PC-9 (cell line): ENCODE results near the gene BCCIP. TPM values are rescaled to one million over a fixed set of nuclear protein-coding genes. Genes with fewer than 3 reads are reported as not detected.

Source experiments
- BruUV-seq: library from RNA; stranded (reverse); fragments of 400-500 nt; replicated peaks from 2 replicates; lab custom pipeline; 2021; lab: Mats Ljungman, UMichigan
- CTCF ChIA-PET: fragments of 300-600 bp; sonication (Branson Sonifier 250); formaldehyde crosslinking; loops from one replicate; lab custom pipeline; 2022; ENCODE audit warnings: antibody characterized with exemption; lab: Charles Lee
- POLR2A ChIA-PET: fragments of 300-600 bp; sonication (Branson Sonifier 250); formaldehyde crosslinking; loops from one replicate; lab custom pipeline; 2022; ENCODE audit warnings: antibody characterized with exemption; ENCODE audit not compliant: unreplicated experiment; lab: Charles Lee
- DNase-seq, 2 experiments: peaks; one replicate each; pipeline versions ENCODE4 v3.0.0 to v3.0.0-alpha.2; 2015 to 2022; ENCODE audit warnings: mixed read lengths in 1 of 2
- H2AFZ ChIP-seq: fragments of 200-600 bp; sonication (generic); 2 replicates; pipeline ENCODE4 v1.8.1; 2017; ENCODE audit warnings: antibody characterized with exemption
- H3F3A ChIP-seq: fragments of 200-600 bp; sonication (generic); 2 replicates; pipeline ENCODE4 v1.8.1; 2017; ENCODE audit warnings: antibody characterized with exemption, mild to moderate bottlenecking, low read depth; ENCODE audit not compliant: insufficient read depth
- H3K27ac ChIP-seq: fragments of 200-600 bp; sonication (generic); 2 replicates; pipeline ENCODE4 v1.6.1; 2016; ENCODE audit warnings: mixed run types
- H3K27me3 ChIP-seq: fragments of 200-600 bp; sonication (generic); 2 replicates; pipeline ENCODE4 v1.6.1; 2016; ENCODE audit warnings: low read depth, mixed run types; ENCODE audit not compliant: insufficient read depth
- H3K36me3 ChIP-seq: fragments of 200-600 bp; sonication (generic); 2 replicates; pipeline ENCODE4 v1.6.1; 2016; ENCODE audit warnings: low read depth, mixed run types
- H3K4me1 ChIP-seq: fragments of 200-600 bp; sonication (generic); replicated peaks from 2 replicates; pipeline ENCODE4 v1.6.1; 2016; ENCODE audit warnings: mixed run types; ENCODE audit not compliant: insufficient read depth
- H3K4me2 ChIP-seq: fragments of 200-600 bp; sonication (generic); 2 replicates; pipeline ENCODE4 v1.6.1; 2017; ENCODE audit warnings: mixed run types
- H3K4me3 ChIP-seq: fragments of 200-600 bp; sonication (generic); 2 replicates; pipeline ENCODE4 v1.6.1; 2016; ENCODE audit warnings: mixed run types
- H3K79me2 ChIP-seq: fragments of 200-600 bp; sonication (generic); 2 replicates; pipeline ENCODE4 v1.6.1; 2017; ENCODE audit warnings: low read depth, mixed run types
- H3K9me2 ChIP-seq: fragments of 200-600 bp; sonication (generic); 2 replicates; pipeline ENCODE4 v1.8.1; 2017; ENCODE audit warnings: mild to moderate bottlenecking; ENCODE audit not compliant: insufficient read depth
- H3K9me3 ChIP-seq: fragments of 200-600 bp; sonication (generic); 2 replicates; pipeline ENCODE4 v1.8.1; 2016; ENCODE audit warnings: low read depth; ENCODE audit not compliant: insufficient read depth
- H4K20me1 ChIP-seq: fragments of 200-600 bp; sonication (generic); 2 replicates; pipeline ENCODE4 v1.8.1; 2017; ENCODE audit not compliant: insufficient read depth
- EZH2 ChIP-seq: fragments of 200-600 bp; sonication (generic); IDR thresholded peaks from 2 replicates; pipeline ENCODE4 v1.8.0; 2017; ENCODE audit warnings: antibody characterized with exemption, low read depth
- intact Hi-C: fragments of 100-400 bp; cut with micrococcal nuclease; formaldehyde crosslinking; loops from one replicate; pipeline ENCODE4 v1.10.0; 2022; ENCODE audit not compliant: unreplicated experiment
- total RNA-seq: library from RNA; stranded (reverse); gene quantifications from 2 replicates; pipeline ENCODE4 v1.2.3, GENCODE V29; 2021
- TF ChIP-seq, protein P1 (sequence below): fragments of 200-600 bp; sonication (generic); conservative IDR thresholded peaks from 2 replicates; pipeline ENCODE4 v1.6.1; 2017; ENCODE audit warnings: mixed run types, antibody characterized with exemption, mild to moderate bottlenecking, moderate library complexity

The BCCIP gene
- total RNA-seq, 1 experiment from 2014 or later = 46.0 TPM

DNA sequence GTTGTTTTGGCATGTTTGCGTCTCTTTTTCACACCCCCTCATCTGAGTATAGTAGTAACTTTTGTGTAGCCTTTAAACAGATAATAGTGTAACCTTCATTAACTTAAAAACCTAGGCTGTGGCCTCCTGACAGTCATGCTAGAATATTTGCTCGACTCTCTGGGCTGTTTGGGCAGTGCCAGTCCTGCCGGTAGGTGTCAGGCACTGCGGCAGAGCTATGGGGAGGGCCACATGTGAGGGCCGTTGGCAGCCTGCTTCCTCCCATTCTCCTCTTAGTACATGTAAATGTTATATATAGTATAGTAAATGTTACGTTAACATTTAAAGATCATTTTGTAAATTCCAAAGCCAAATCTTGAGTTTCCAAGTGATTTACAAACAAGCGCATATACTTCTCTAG is 26.1 kb downstream of the BCCIP start:
- ChIA-PET POLR2A (no interaction called here), CTCF (no interaction called here)
- H3K4me1 ChIP-seq = no peaks in the 10 kb centered on the region
- intact Hi-C loops = no loop called here
- TF ChIP-seq EZH2 = no peak
- TF ChIP-seq, protein P1, sequence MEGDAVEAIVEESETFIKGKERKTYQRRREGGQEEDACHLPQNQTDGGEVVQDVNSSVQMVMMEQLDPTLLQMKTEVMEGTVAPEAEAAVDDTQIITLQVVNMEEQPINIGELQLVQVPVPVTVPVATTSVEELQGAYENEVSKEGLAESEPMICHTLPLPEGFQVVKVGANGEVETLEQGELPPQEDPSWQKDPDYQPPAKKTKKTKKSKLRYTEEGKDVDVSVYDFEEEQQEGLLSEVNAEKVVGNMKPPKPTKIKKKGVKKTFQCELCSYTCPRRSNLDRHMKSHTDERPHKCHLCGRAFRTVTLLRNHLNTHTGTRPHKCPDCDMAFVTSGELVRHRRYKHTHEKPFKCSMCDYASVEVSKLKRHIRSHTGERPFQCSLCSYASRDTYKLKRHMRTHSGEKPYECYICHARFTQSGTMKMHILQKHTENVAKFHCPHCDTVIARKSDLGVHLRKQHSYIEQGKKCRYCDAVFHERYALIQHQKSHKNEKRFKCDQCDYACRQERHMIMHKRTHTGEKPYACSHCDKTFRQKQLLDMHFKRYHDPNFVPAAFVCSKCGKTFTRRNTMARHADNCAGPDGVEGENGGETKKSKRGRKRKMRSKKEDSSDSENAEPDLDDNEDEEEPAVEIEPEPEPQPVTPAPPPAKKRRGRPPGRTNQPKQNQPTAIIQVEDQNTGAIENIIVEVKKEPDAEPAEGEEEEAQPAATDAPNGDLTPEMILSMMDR = no peak
- BruUV-seq = no TSS peak
- no peaks in the 10 kb centered on the region for H3K9me3 ChIP-seq
- no peak overlapping the region for H3K27ac ChIP-seq
- no peaks in the 10 kb centered on the region for H4K20me1 ChIP-seq
- H3K4me3 ChIP-seq = no peak overlapping the region
- DNase-seq = no peak
- H3K27me3 ChIP-seq = no peaks in the 10 kb centered on the region
- no peaks in the 10 kb centered on the region for H3F3A ChIP-seq
- no peak overlapping the region for H3K4me2 ChIP-seq
- H3K36me3 ChIP-seq = 0 out of 2 replicates have a peak, but pooled peaks cover 5% of the 10 kb centered on the region
- no peaks in the 10 kb centered on the region for H3K9me2 ChIP-seq
- H3K79me2 ChIP-seq = no peaks in the 10 kb centered on the region
- no peak overlapping the region for H2AFZ ChIP-seq

GRCh38 chr10:125850766-125851731 is 27.7 kb downstream of the BCCIP start:
- ChIA-PET POLR2A (no interaction called here), CTCF (interaction anchor here (0.7 kb wide), 1 partner anchor 876 kb away, joined by 5 read pairs; no protein-coding TSS in a partner anchor)
- Histone ChIP-seq H2AFZ (no peak overlapping the region), H3K27me3 (no peaks in the 10 kb centered on the region), H3K79me2 (no peaks in the 10 kb centered on the region), H3K9me3 (no peaks in the 10 kb centered on the region), H3K36me3 (0 out of 2 replicates have a peak, but pooled peaks cover 5% of the 10 kb centered on the region), H3K9me2 (no peaks in the 10 kb centered on the region), H3K27ac (no peak overlapping the region), H3K4me2 (no peak overlapping the region), H4K20me1 (no peaks in the 10 kb centered on the region), H3K4me3 (no peak overlapping the region), H3F3A (no peaks in the 10 kb centered on the region), H3K4me1 (no peaks in the 10 kb centered on the region)
- intact Hi-C loops = no loop called here
- DNase-seq = no peak
- TF ChIP-seq EZH2 = no peak
- TF ChIP-seq, protein P1 = no peak
- BruUV-seq = no TSS peak

DNA sequence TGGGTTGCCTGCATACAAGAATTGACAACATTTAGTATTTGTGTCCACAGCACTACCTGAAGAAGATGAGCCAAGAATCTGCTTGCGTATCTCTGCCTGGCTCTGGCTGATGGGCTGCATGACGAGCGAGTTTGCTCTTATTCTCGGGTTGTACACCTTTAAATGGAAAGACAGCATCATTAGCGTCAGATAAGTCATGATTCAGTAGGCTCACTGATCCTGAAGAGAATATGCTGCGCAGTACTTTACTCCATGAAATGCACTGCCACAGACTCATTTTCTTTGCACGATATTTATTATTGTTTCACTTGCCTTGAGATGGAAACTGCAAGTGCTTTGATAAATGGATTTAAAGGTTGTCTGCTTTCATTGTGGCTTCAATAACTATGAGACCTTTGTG is 29.1 kb downstream of the BCCIP start:
- POLR2A ChIA-PET = no interaction called here
- Histone ChIP-seq H3K79me2 (no peaks in the 10 kb centered on the region), H3F3A (no peaks in the 10 kb centered on the region), H3K27me3 (no peaks in the 10 kb centered on the region), H4K20me1 (no peaks in the 10 kb centered on the region), H3K4me1 (no peaks in the 10 kb centered on the region), H3K9me2 (no peaks in the 10 kb centered on the region), H3K36me3 (peaks cover 5% of the 10 kb centered on the region; the same call in 1 of the 2 replicates), H2AFZ (no peak overlapping the region), H3K9me3 (no peaks in the 10 kb centered on the region), H3K27ac (no peak overlapping the region), H3K4me3 (no peak overlapping the region), H3K4me2 (no peak overlapping the region)
- BruUV-seq = no TSS peak
- TF ChIP-seq, protein P1 = no peak
- no peak for TF ChIP-seq EZH2
- CTCF ChIA-PET = no interaction called here
- intact Hi-C loops = no loop called here
- no peak for DNase-seq
